HEK293T (cell line): Measurements from ENCODE around the gene ATP8A2.

ENCODE experiments used
- ELF4 ChIP-seq: fragments of 450-650 bp; IDR thresholded peaks from 2 replicates; pipeline ENCODE4 v1.6.1; 2017; ENCODE audit warnings: antibody characterized with exemption
- FOXA1 ChIP-seq: fragments of 450-650 bp; IDR thresholded peaks from 2 replicates; pipeline ENCODE4 v1.6.1; 2016; ENCODE audit warnings: mild to moderate bottlenecking
- FOXM1 ChIP-seq: fragments of 450-650 bp; IDR thresholded peaks from 2 replicates; pipeline ENCODE4 v1.6.1; 2017; ENCODE audit warnings: mild to moderate bottlenecking, borderline replicate concordance
- L3MBTL2 ChIP-seq: fragments of 450-650 bp; conservative IDR thresholded peaks from 2 replicates; pipeline ENCODE4 v1.6.1; 2016; ENCODE audit warnings: mild to moderate bottlenecking
- NFRKB ChIP-seq: fragments of 450-650 bp; IDR thresholded peaks from 2 replicates; pipeline ENCODE4 v1.6.1; 2016; ENCODE audit warnings: mild to moderate bottlenecking, moderate library complexity
- SP1 ChIP-seq: fragments of 450-650 bp; IDR thresholded peaks from 2 replicates; pipeline ENCODE4 v1.6.1; 2017
- SUZ12 ChIP-seq: fragments of 450-650 bp; IDR thresholded peaks from 2 replicates; pipeline ENCODE4 v1.6.1; 2016; ENCODE audit warnings: mild to moderate bottlenecking
- TARDBP ChIP-seq: fragments of 450-650 bp; IDR thresholded peaks from 2 replicates; pipeline ENCODE4 v1.6.1; 2016
- TF ChIP-seq, protein P1 (sequence below): fragments of 450-650 bp; IDR thresholded peaks from 2 replicates; pipeline ENCODE4 v1.6.1; 2016

DNA sequence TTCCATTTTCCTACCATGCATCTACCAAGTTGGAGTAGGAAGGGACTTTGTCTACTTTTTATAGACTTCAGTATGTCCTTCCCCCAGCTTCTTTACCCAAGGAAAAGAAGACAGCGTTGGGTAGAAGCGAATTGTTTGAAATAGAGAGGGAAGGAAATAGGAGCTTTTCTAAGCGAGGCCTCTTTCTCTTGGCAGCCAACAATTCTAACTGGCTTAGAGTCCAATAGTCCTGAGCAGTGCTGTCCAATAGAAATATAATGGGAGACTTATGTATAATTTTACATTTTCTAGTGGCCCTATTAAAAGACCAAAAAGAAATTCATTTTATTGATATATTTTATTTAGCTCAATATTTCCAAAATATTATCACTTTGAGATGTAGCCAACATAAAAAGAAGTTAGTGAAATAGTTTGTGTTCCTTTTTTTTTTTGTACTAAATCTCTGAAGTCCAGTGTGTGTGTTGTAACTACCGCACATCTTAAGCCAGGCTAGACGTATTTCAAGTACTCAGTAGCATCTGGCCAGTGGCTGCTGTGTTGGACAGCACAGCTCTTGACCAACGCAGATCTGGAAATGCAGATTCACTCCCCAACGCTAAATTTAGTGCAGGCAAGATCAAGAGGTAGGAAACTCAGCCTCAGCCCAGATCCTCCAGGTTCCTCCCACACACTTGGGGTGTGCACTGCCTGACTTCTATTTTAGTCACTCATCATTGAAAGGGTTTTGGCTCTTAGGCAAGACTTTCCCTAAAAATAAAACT lies 500.9 kb downstream of the ATP8A2 start:
- no peak for TF ChIP-seq FOXM1
- no peak for TF ChIP-seq L3MBTL2
- TF ChIP-seq TARDBP = no peak
- no peak for TF ChIP-seq SP1
- TF ChIP-seq ELF4 = no peak
- no peak for TF ChIP-seq NFRKB
- TF ChIP-seq, protein P1, sequence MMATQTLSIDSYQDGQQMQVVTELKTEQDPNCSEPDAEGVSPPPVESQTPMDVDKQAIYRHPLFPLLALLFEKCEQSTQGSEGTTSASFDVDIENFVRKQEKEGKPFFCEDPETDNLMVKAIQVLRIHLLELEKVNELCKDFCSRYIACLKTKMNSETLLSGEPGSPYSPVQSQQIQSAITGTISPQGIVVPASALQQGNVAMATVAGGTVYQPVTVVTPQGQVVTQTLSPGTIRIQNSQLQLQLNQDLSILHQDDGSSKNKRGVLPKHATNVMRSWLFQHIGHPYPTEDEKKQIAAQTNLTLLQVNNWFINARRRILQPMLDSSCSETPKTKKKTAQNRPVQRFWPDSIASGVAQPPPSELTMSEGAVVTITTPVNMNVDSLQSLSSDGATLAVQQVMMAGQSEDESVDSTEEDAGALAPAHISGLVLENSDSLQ = no peak
- no peak for TF ChIP-seq SUZ12
- TF ChIP-seq FOXA1 = no peak
